Measurements from ENCODE around the gene TYRO3. TPM values are rescaled to one million over a fixed set of nuclear protein-coding genes. Genes with fewer than 3 reads are reported as not detected.

Gene TYRO3
- total and polyA plus RNA-seq, 2 of the 13 experiments (the other 11 are each of a cell fraction or from before 2014, with no cell fraction given), result 24.0 to 43.6 TPM

GRCh38 chr15:41568350-41569017 lies 9.5 kb downstream of the TYRO3 start (continued):
- TF ChIP-seq ZNF343 (CRISPR knock-in tag; IDR thresholded peaks at IDR 0.05) (no peak), ZFAT (CRISPR knock-in tag; conservative IDR thresholded peaks at IDR 0.05) (no peak), ZNF879 (CRISPR knock-in tag; IDR thresholded peaks at IDR 0.05) (no peak), ZZZ3 (CRISPR knock-in tag; IDR thresholded peaks at IDR 0.05; ENCODE audit: borderline replicate concordance) (no peak), ESRRA (CRISPR knock-in tag; IDR thresholded peaks at IDR 0.05; ENCODE audit: low read depth) (no peak), REXO4 (CRISPR knock-in tag; IDR thresholded peaks at IDR 0.05; ENCODE audit: borderline replicate concordance) (no peak), ZBTB46 (CRISPR knock-in tag; IDR thresholded peaks at IDR 0.05; ENCODE audit: borderline replicate concordance) (0 out of 2 replicates have a peak, but pooled peaks have one; percentile 76), NCOR1 (IDR thresholded peaks at IDR 0.05; ENCODE audit: borderline replicate concordance, low read length) (peak; percentile 53; the same call in 1 of the 2 replicates), ZNF547 (CRISPR knock-in tag; IDR thresholded peaks at IDR 0.05) (no peak), DBP (CRISPR knock-in tag; IDR thresholded peaks at IDR 0.05; ENCODE audit: not compliant biosample characterization) (no peak), KDM5A (IDR thresholded peaks at IDR 0.05; ENCODE audit: borderline replicate concordance, low read length) (no peak), IRF1 (CRISPR knock-in tag; IDR thresholded peaks at IDR 0.05; ENCODE audit: low read depth) (no peak), GATAD2A (CRISPR knock-in tag; IDR thresholded peaks at IDR 0.05) (peak; percentile 93), ZNF563 (CRISPR knock-in tag; IDR thresholded peaks at IDR 0.05) (peak; percentile 72; the same call in 1 of the 2 replicates), ZC3H4 (CRISPR knock-in tag; IDR thresholded peaks at IDR 0.05; ENCODE audit: borderline replicate concordance) (no peak), U2AF2 (IDR thresholded peaks at IDR 0.05; ENCODE audit: low read depth, low read length) (no peak), ZNF552 (CRISPR knock-in tag; IDR thresholded peaks at IDR 0.05; ENCODE audit: borderline replicate concordance) (no peak), STAT6 (CRISPR knock-in tag; IDR thresholded peaks at IDR 0.05; ENCODE audit: borderline replicate concordance) (peak; percentile 42; the same call in 1 of the 2 replicates), EEA1 (CRISPR knock-in tag; IDR thresholded peaks at IDR 0.05; ENCODE audit: borderline replicate concordance) (no peak), ZNF121 (CRISPR knock-in tag; IDR thresholded peaks at IDR 0.05) (no peak), EP300 (IDR thresholded peaks at IDR 0.05; ENCODE audit: low read depth in 2 of 2, low read length in 2 of 2) (peak; percentile 83 to 94), EP300 (CRISPR knock-in tag; IDR thresholded peaks at IDR 0.05; ENCODE audit: borderline replicate concordance) (peak; percentile 95)

Measured in HepG2 (cell line).